HuH-7 (cell line): ENCODE results near the gene FGF8.
"Not testable (repeated sequence)": the region's sequence is repeated elsewhere in the genome, so short reads cannot be mapped to it uniquely, and the experiment has no call there.

Source experiments
- DNase-seq: peaks from one replicate; pipeline ENCODE4 v3.0.0; 2011; ENCODE audit warnings: low spot score

FGF8 gene

GRCh38 chr10:101775273-101776160, at the start of gene FGF8:
Gene FGF8 (minus strand): TSS chr10:101776114. CDS start chr10:101775900, 214 bp downstream.
- DNase-seq = no peak

GRCh38 chr10:101824736-101825135, 48.8 kb upstream of the FGF8 start:
- DNase-seq = no peak

- DNase-seq = no peak
Observed at GRCh38 chr10:101818872-101819633, 43.1 kb upstream of the FGF8 start.

- DNase-seq = peak; percentile 93
Observed at GRCh38 chr10:101818119-101818871, 42.4 kb upstream of the FGF8 start, which contains the start of gene OGA. Gene OGA (minus strand): TSS chr10:101818444. CDS start chr10:101818022, 422 bp downstream.

- DNase-seq = no peak
Observed at GRCh38 chr10:101817337-101818118, 41.6 kb upstream of the FGF8 start.

GRCh38 chr10:101816913-101817336, 41.0 kb upstream of the FGF8 start:
- DNase-seq = no peak

GRCh38 chr10:101816376-101816775, 40.5 kb upstream of the FGF8 start:
- no peak for DNase-seq

- no peak for DNase-seq
Observed at GRCh38 chr10:101814466-101815071, 38.7 kb upstream of the FGF8 start.

GRCh38 chr10:101812606-101813005, 36.7 kb upstream of the FGF8 start:
- DNase-seq = no peak

GRCh38 chr10:101807158-101807557, 31.2 kb upstream of the FGF8 start:
- no peak for DNase-seq

- no peak for DNase-seq
Observed at GRCh38 chr10:101803511-101803910, 27.6 kb upstream of the FGF8 start.

GRCh38 chr10:101797403-101798059, 21.6 kb upstream of the FGF8 start:
- no peak for DNase-seq

GRCh38 chr10:101793526-101793925, 17.6 kb upstream of the FGF8 start:
- no peak for DNase-seq

- no peak for DNase-seq
Observed at GRCh38 chr10:101789686-101790085, 13.8 kb upstream of the FGF8 start.

- not testable (repeated sequence) for DNase-seq
Observed at GRCh38 chr10:101789231-101789630, 13.3 kb upstream of the FGF8 start.

- DNase-seq = no peak
Observed at GRCh38 chr10:101785801-101786200, 9.9 kb upstream of the FGF8 start.

GRCh38 chr10:101784558-101784957, 8.6 kb upstream of the FGF8 start:
- no peak for DNase-seq

GRCh38 chr10:101783736-101784118, 7.8 kb upstream of the FGF8 start:
- peak; percentile 14 for DNase-seq

GRCh38 chr10:101782811-101783735, 7.2 kb upstream of the FGF8 start, which contains the start of gene NPM3:
Gene NPM3 (minus strand): TSS chr10:101783446. CDS start chr10:101783390, 56 bp downstream.
- DNase-seq = peak; percentile 84
